Right hindlimb (tissue), 1 donor: ENCODE data around the gene FAM240A.
"Not testable (repeated sequence)": the region's sequence is repeated elsewhere in the genome, so short reads cannot be mapped to it uniquely, and the experiment has no call there.

Experiments
- DNase-seq: peaks from one replicate; pipeline ENCODE4 v3.0.0-alpha.2; 2018

Gene FAM240A

DNA sequence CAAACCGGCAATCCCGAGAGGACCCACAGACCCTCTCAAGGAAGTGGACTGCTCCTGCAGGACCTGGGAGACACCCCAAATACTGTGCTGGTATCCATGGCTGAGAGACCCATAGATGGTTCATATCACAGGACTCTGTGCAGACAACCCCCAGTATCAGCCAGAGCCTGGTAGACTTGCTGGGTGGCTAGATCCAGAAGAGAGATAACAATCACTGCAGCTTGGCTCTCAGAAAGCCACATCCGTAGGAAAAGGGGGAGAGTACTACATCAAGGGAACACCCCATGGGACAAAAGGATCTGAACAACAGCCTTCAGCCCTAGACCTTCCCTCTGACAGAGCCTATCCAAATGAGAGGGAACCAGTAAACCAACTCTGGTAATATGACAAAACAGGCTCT lies 25.1 kb upstream of the FAM240A start:
- DNase-seq: not testable (repeated sequence)

DNA sequence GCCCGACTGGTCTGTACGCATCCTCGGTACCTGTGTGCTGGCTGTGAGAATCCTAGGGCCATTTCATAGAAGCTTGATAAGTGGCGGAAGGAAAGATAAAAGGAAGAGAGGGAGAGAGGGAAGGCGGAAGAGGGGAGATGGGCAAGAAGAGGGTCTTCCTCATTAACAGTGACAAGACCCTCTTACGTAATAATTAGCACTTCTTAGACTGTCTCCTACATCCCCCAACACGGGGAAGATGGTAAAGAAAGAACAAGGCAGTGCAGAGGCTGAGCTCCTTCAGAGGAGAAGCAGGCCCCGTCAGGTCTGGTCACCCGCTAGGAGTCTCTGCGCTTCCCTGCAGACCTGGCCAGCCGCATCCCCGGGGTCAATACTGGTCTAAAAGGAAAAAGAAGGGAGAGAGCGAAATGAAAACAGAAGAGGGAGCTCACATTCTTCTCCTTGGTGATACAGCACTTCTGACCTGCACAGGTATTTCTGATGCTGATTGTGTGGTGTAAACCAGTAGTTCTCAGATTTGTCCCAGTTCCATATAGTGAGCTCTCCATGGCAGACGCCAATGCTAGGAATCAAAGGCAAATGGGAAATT lies 19.0 kb upstream of the FAM240A start:
- DNase-seq: no peak

DNA sequence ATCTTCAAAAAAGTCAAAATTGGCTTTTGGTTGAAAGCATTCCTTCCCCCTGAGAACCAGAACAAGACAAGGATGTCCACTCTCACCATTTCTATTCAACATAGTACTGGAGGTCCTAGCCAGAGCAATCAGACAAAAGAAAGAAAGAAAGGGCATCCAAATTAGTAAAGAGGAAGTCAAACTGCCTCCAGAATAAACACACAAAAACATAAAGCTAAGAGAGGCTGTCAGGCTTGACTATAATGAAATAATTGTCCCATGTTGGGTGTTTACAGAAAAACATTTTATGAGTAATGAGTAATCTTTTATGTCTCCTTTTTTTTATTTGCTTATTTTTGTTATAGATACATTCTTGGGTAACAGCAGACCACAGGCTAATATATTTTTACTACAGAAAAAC lies 18.3 kb upstream of the FAM240A start:
- DNase-seq: no peak

DNA sequence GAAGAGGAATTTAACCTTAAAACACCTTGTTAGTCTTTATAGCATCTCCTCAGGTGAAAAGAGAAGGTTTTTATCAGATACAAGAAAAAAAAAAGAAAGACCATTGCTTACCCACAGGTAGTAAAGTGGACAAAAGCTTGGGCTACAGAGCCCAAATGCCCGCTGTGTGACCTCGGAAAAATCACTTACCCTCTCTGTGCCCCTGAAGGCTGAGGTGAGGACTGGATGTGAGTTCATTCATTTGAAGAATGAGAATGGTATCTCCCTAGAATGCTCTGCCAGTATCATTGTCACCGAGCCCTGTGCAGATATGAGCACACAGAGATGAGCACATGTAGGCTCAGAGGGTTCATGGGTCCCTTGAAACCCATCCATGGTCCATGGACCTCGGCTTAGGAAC lies 17.6 kb upstream of the FAM240A start:
- DNase-seq: no peak

DNA sequence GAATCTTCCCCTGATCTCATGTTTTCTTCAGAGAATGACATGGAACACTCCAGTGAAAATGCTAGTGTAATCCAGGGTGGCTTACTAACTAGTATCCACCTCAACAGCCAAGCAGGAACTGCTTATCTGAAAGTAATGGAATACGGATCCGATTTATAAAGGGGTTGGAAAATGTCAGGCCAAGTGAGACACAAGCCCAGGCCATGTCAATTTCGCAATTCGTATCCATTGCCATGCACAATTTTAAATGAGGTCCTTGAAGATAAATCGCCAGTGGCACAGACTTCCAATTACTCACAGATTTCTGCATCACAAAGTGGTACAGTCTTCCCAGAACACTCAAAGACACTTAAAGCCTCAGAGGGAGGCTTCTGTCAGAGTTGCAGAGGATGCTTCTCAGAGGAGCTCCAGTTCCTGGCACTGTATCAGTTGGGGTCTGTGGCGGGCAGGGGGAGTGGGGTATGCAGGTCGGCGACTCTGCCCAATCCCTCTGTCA lies 16.5 kb upstream of the FAM240A start:
- DNase-seq: no peak

DNA sequence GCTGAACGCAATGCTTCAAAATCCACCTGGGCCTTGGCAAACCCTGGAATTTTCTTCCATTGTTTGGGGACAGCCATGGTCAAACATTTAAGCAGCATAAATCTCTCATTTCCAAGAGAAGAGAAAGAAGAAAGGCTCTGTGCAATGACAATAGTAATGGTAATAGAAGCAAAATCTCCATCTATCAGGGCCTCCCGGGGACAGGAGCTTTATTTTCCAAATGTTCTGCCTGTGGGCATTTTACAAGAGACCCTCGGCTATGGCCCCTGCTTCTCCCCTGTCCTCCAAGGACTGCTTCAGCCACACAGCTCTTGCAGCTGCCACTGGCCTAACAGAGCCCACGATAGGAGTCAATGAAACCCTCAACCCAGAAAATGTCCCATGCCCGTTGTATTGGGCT lies 12.7 kb upstream of the FAM240A start:
- DNase-seq: no peak

DNA sequence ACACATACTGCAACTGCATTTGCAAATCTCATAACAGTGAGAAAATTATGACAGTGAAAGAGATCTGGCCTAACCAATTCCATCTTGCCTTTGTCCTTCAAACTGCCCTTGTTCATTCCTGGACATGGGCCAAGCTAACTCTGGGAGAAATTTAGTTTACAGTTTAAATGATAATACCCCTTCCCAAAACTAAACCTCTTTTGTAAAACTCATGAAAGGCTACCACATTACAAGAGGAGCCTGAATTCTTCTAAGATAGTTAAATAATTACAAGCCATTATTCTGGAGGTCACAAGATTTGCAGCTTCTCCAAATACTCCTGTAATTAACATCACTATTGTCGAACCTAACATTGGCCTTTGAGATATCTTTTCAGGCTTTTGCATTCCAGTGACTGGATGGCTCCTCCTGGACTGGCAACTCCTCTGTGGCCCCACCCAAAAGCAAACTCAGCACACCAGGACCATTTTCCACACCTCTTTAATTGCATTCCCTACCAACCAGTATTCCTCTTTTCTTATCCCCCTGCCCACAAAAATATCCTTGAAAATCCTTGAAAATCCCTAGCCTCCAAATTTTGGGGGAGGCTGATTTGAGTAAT lies 8.8 kb upstream of the FAM240A start:
- no peak for DNase-seq

DNA sequence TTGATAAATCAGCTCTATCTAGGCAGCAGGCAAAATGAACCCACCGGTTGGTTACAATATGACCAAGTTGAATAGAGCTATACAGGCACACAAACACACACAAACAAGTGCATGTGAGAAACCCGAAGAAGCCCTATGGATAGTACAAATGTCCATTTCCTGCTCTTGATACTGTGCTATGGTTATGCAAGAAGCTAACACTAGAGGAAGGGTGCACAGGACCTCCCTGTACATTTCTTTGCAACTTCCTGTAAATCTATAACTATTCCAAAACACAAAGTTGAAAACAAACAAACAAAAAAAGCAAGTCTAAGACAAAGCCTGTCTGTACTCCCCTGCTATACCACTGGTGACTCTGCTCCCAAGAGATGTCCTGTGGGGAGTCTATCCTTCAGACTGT lies 8.2 kb upstream of the FAM240A start:
- DNase-seq: no peak

DNA sequence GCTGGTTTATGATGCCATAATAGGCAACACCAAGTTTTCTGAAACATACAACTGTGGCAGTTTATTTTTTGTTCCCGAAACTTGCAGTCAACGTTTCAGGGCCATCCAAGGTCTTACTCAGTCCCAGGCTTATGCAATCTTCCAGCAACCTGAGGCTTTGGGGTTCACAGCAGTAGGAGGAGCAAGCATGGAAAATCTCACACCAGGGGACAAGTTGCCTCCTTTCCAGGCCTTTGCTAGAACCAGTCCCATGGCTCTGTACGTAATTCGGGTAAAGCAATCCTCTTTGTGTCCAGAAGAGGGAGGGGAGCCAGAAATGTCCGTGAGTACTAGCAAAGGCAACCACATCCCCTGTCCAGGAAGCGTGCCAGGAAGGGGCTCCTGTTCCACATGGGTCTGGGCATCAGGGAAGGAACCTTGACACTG lies 4.7 kb upstream of the FAM240A start:
- peak; percentile 36 for DNase-seq

DNA sequence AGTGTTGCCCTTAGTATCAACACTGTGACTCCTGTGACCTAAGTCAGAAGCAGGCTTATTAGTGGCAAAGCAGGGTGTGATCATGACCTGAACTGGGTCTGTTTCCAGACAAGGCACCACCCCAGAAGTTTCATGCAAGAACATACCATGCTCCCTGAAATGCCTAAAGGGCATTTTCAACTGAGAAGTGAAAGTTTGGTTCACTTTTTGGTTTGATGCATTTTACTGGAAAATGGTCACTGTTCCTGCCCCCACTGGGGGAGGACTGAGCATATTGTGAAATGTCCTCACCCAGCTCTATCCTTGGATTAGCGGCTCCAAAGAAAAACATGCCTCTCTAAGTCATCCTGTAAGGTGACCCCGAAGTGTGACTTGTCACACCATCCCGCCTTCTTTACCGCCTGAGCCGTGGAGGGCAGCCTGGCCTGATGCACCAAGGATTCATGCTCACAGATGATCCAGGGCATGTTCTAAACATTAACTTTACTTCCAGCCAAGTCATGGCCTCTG lies 3.1 kb upstream of the FAM240A start:
- DNase-seq: no peak

DNA sequence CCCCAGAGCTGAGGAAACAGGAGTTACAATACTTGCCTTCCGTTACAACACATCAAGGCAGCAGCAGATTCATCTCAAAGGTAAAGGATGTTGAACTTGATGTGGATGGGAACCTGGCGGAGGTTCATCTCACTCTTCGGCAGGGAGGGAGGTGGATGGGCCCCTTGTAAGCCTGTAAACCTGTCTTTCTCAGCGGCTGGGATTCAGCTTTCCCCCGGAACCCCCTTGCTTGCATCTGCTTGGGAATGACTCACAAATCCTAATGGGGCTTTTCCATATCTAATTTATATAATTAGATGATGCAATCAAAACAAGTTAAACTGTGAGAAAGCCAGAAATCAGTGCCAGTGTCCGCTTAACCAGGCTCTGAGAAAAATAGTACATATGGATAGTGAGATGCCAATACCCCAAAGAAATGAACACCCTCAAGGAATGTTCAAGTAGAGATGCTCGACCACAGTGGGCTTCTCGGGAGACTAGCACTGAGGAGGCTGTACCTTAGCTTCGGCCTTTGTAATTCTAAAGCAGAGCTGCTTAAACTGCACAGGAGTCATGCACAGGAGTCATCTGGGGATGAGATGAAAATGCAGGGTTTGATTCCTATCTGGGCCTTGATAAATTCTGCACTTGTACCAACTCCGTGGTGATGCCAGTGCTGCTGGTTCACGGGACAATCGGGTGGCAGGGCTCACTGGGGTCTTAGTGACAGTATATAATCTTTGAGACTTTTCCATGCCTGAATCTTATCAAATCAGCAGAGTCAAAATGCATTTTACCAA lies 2.2 kb upstream of the FAM240A start:
- DNase-seq: no peak

DNA sequence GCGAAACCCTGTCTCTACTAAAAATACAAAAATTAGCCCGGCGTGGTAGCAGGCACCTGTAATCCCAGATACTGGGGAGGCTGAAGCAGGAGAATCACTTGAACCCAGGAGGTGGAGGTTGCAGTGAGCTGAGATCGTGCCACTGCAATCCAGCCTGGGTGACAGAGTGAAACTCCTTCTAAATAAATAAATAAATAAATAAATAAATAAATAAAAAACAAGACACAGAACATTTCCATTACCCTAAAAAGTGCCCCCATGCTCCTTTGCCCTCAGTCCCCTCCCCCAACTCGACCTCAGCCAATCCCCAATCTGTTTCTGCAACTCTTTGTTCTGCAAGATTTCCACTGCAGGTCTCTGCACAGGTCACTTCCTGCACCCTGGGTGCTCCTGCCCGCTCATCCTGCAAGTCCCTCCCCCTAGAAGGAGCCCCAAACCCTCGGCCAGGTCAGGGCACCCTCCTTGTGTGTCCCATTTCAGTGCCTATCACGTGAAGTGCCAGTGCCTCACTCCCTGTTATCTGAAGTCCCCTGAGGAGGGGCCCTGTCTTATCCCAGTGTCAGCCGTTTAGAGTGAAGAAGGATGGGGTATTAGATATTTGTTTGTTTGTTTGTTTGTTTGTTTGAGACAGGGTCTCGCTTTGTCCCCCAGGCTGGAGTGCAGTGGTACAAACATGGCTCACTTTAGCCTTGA lies 1.1 kb downstream of the FAM240A start:
- no peak for DNase-seq

DNA sequence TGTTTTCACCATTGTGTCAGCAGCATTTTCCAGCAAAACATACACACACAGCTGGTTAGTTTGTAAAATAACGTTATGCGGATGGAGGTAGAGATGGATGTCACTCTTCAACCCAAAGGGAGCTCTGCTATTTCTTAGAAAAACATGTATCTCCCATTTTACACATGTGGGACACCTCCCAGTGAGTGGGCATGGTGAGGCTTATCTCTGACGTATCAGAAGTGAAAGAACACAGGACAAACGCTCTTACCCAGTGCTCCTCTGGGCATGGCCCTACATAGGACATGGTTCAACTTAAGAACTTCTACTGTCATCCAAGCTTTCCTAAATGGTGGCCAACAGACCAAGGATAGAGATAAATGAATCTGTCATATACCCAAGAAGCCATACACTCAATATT lies 2.1 kb downstream of the FAM240A start:
- no peak for DNase-seq

DNA sequence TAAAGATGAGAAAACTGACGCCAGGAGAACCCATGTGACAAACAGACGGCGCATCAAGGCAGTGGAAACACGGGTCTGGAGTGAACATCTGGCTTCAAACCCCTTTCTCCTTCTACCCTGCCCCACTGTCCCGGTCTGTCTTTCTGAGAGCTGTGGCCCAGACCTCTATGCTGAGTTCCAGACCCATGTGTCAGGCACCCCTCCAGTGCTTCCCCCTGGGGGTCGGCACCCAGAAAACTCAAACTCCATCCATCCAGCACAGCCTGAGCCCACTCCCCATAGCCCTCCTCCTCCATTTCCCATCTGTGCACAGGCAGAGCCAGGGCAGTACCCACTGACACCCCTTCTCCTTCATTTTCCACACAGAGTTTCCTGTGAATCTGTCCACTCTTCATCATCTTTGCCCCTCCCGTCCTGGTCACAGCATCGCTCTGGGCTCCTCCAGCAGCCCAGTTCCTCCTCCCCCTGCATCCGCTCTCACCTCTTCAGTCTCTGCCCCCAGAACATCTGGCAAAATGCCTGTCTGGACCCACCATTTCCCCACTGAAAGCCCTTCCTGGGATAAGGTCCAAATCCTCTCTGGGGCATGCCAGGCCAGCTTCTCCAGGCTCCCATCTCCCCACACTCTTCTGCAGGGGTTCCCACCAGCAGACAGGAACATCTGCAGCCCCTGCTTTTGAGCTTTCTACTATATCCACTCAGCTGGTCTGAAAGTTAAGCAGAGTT lies 2.9 kb downstream of the FAM240A start:
- DNase-seq: no peak

DNA sequence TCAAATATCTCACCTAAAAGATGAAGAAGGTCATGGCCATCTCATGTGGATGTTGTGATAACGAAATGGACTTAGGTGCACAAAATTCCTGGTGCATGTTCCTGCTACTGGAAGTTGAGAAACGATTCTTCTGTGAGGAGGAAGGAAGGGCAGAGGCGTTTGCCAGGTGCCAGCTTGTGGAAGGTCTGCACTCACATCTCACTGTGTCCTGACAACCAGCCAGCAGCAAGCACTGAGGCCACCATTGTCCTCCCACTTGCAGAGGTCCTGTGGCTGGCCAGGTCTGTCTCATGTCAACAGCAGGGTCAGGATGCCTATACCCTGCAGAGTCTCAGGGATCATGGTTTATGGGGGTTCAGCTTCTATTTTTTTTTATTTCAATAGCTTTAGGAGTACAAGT lies 3.7 kb downstream of the FAM240A start:
- DNase-seq: no peak

DNA sequence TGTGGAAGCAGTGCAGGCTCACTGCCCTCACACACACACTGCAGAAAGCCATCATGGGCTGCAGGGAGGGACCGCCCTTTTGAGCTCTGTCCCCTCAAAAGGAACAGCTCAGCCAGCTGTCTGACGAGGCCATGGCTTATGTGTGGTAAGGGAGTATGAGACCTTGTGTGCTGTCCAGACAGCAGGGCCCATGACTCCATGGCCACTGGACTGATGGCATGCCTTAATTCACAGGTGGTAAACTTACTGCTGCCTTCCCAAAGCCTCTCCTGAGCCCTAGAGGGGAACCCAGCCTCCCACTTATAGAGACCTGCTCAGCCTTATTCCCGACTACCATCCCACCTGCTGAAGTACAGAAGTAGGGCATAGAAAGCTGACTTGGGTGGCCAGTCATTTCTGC lies 5.6 kb downstream of the FAM240A start:
- DNase-seq: no peak

DNA sequence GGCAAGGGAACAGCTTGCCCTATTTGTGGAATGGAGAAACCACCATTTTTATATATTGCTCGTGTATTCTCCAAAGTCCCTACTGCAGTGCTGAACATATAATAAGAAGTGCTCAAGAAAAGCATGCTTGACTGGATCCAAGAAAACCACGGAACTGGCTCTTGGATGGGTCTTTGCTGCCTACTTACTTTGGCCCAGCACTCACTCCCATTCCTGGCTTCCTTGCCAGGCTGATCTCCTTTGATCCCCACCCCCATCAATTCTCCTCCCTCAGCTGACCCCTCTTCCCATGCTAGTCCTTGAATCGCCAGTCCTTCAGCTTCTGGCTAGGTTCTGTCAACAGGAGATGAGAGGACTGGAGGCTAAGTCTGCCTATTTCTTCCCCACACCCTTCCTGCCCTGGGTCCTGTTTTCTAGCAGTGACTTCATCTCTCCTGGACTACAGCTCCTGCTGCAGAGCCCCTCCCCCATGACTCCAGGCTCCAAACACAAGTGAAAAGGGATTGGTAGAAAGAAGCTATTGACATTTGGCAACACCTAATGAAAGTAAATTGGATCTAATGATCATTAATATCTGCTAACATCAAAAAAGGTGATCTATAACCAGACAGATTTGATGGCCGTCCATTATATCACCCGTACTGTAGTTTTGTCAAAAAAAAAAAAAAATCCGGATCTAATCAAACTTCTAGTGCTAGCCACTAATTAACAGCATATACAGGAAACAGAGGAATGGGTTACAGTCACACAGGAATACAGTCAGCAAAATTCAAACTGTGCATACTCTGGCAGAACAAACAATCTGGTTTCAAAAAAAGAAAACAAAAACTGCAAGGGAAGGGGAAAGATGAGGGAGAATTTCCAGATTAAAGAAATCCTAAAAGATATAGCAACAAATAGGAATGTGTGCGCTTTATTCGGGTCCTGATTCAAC lies 7.8 kb downstream of the FAM240A start:
- no peak for DNase-seq

DNA sequence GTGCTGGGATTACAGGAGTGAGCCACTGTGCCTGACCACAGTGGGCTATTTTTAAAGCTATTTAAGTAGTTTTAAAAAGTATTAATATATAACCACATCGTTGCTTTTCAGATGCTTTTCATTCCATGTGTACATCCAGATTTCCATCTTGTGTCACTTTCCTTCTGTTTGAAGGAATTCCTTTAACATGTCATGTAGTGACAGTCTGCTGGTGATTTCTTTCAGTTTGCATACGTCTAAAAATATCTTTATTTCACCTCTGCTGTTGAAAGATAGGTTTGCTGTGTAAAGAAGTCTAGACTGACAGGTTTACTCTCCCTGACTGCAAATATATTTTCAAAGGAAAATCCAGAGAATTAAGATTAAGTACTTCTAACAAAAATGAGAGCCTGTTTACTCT lies 12.2 kb downstream of the FAM240A start:
- DNase-seq: no peak

DNA sequence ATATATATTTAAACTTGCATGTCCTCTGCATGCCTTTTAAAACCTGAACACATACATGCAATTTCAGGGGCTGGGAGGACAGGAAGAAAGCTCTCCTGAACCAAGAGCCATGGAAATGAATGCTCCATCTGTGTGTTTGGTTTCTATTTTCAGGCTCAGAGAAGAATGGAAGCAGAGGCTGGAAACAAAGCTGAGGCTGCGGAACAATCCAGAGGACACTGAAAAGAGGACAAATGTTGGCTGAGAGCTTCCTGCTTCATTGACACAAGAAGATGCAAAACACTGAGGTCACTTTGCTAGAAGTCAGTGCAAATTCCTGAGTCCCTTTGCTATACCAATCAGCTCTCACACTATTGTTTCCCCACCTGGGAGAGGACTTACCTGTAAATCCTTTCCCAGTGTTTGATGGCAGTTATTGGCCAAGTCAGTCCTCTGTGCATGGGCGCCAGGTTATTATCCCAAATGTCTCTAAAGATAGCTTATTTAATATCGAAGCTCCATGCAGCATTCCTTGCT lies 12.7 kb downstream of the FAM240A start:
- no peak for DNase-seq

DNA sequence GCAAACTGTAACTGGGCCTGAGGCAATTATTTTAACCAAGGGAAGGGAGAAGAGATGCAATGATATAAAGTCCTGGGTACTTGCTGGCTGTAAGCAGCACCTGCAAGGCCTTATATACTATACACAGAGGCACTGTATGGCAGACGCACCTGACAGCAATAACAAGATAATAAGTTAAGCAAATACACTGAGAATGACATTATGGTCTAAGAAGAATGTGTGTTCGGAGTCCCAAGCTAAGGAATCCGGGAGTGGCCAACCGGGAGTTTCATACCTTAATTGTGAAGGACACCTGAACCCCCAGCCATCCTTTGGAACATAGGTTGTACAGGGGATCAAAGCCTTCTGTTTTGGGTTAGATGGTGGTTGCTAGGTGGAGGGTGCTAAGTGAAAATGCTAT lies 13.7 kb downstream of the FAM240A start:
- DNase-seq: no peak

DNA sequence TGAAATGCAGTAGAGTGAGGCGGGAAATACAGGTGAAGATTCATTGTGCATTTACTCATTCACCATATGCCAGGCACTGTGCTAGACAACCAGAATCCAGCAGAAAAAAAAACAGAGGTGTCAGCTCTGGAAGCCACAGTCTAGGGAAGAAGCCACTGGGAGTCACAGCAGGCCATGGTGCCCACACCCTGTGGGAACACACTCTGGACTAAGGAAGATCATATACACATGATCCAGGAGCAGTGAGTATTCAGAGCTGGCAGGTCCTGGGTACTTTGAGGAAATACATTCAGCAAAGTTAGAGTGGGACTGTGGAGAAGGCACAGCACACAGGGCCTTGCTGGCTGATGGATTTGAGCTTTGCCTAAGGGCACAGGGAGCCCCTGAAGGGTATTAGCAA lies 14.8 kb downstream of the FAM240A start:
- DNase-seq: no peak
